ENCODE results near the gene IFNL1. TPM values are rescaled to one million over a fixed set of nuclear protein-coding genes. Genes with fewer than 3 reads are reported as not detected.
"Not testable (repeated sequence)": the region's sequence is repeated elsewhere in the genome, so short reads cannot be mapped to it uniquely, and the experiment has no call there.

Gene IFNL1
- total RNA-seq, 1 experiment from 2014 or later: not detected

GRCh38 chr19:39270036-39270871, 26.0 kb upstream of the IFNL1 start:
- ChIA-PET CTCF (interaction anchor here (0.8 kb wide), 1 partner anchor 8 kb away, joined by 3 read pairs; no protein-coding TSS in a partner anchor), POLR2A (no interaction called here)
- no peak for TF ChIP-seq CTCF (IDR thresholded peaks at IDR 0.05; ENCODE audit: insufficient read depth in 1 of 2, low read depth in 1 of 2, low read length in 1 of 2, severe bottlenecking in 1 of 2, unreplicated experiment in 1 of 2)
- Histone ChIP-seq H3K4me1 (no peaks in the 10 kb centered on the region), H3K27me3 (replicated peaks; ENCODE audit: control insufficient read depth, insufficient read depth, low read length) (no peaks in the 10 kb centered on the region), H3K9me3 (no peaks in the 10 kb centered on the region), H3K4me3 (ENCODE audit: low read depth, low read length) (no peak overlapping the region), H3K36me3 (ENCODE audit: control insufficient read depth, insufficient read depth, low read length) (no peaks in the 10 kb centered on the region)
- no peak for DNase-seq
- no peaks in the 10 kb centered on the region for H3K9me3 Mint-ChIP-seq (ENCODE audit: unreplicated experiment)
- BruUV-seq (replicated peaks): no TSS peak
- H3K36me3 Mint-ChIP-seq (ENCODE audit: insufficient read depth, unreplicated experiment): no peaks in the 10 kb centered on the region
- H3K27me3 Mint-ChIP-seq (ENCODE audit: insufficient read depth, unreplicated experiment): no peaks in the 10 kb centered on the region
- no peak overlapping the region for H3K4me3 Mint-ChIP-seq (ENCODE audit: unreplicated experiment)
- intact Hi-C loops (cut with micrococcal nuclease; ENCODE audit: unreplicated experiment): no loop called here
- peaks cover 9% of the 10 kb centered on the region for H3K4me1 Mint-ChIP-seq (ENCODE audit: low read depth, unreplicated experiment)
- peak overlapping the region; percentile 0 for H3K27ac Mint-ChIP-seq (ENCODE audit: unreplicated experiment)

- H3K4me1 Mint-ChIP-seq (ENCODE audit: low read depth, unreplicated experiment): peaks cover 19% of the 10 kb centered on the region
- H3K36me3 Mint-ChIP-seq (ENCODE audit: insufficient read depth, unreplicated experiment); H3K4me3 Mint-ChIP-seq (ENCODE audit: unreplicated experiment); H3K27ac Mint-ChIP-seq (ENCODE audit: unreplicated experiment); H3K27me3 ChIP-seq (replicated peaks; ENCODE audit: control insufficient read depth, insufficient read depth, low read length); intact Hi-C loops (cut with micrococcal nuclease; ENCODE audit: unreplicated experiment); H3K27me3 Mint-ChIP-seq (ENCODE audit: insufficient read depth, unreplicated experiment); CTCF ChIA-PET; H3K36me3 ChIP-seq (ENCODE audit: control insufficient read depth, insufficient read depth, low read length); POLR2A ChIA-PET; BruUV-seq (replicated peaks); H3K9me3 ChIP-seq; DNase-seq; H3K9me3 Mint-ChIP-seq (ENCODE audit: unreplicated experiment); H3K4me3 ChIP-seq (ENCODE audit: low read depth, low read length): not testable (repeated sequence)
- peaks cover 18% of the 10 kb centered on the region for H3K4me1 ChIP-seq
Measured at GRCh38 chr19:39273859-39274258, 22.3 kb upstream of the IFNL1 start.

- no TSS peak for BruUV-seq (replicated peaks)
- Mint-ChIP-seq H3K9me3 (ENCODE audit: unreplicated experiment) (no peaks in the 10 kb centered on the region), H3K27me3 (ENCODE audit: insufficient read depth, unreplicated experiment) (no peaks in the 10 kb centered on the region), H3K27ac (ENCODE audit: unreplicated experiment) (peak overlapping the region; percentile 0), H3K36me3 (ENCODE audit: insufficient read depth, unreplicated experiment) (no peaks in the 10 kb centered on the region), H3K4me3 (ENCODE audit: unreplicated experiment) (no peak overlapping the region), H3K4me1 (ENCODE audit: low read depth, unreplicated experiment) (peaks cover 10% of the 10 kb centered on the region)
- H3K4me3 ChIP-seq (ENCODE audit: low read depth, low read length): no peak overlapping the region
- POLR2A ChIA-PET: no interaction called here
- H3K36me3 ChIP-seq (ENCODE audit: control insufficient read depth, insufficient read depth, low read length): no peaks in the 10 kb centered on the region
- H3K9me3 ChIP-seq: no peaks in the 10 kb centered on the region
- CTCF ChIA-PET: no interaction called here
- peaks cover 18% of the 10 kb centered on the region for H3K4me1 ChIP-seq
- DNase-seq: peak in 1 of 2 experiments; percentile 2
- no peaks in the 10 kb centered on the region for H3K27me3 ChIP-seq (replicated peaks; ENCODE audit: control insufficient read depth, insufficient read depth, low read length)
- intact Hi-C loops (cut with micrococcal nuclease; ENCODE audit: unreplicated experiment): no loop called here
- no peak for TF ChIP-seq CTCF (IDR thresholded peaks at IDR 0.05; ENCODE audit: insufficient read depth in 1 of 2, low read depth in 1 of 2, low read length in 1 of 2, severe bottlenecking in 1 of 2, unreplicated experiment in 1 of 2)
Measured at GRCh38 chr19:39275578-39275977, 20.6 kb upstream of the IFNL1 start.

Data from Caco-2 (cell line).